ENCODE measurements around the gene CACNA1H. TPM values are rescaled to one million over a fixed set of nuclear protein-coding genes. Genes with fewer than 3 reads are reported as not detected.
"Not testable (repeated sequence)": the region's sequence is repeated elsewhere in the genome, so short reads cannot be mapped to it uniquely, and the experiment has no call there.

The CACNA1H gene
- total RNA-seq, 1 donor from 2014 or later, result 4.2 TPM

DNA sequence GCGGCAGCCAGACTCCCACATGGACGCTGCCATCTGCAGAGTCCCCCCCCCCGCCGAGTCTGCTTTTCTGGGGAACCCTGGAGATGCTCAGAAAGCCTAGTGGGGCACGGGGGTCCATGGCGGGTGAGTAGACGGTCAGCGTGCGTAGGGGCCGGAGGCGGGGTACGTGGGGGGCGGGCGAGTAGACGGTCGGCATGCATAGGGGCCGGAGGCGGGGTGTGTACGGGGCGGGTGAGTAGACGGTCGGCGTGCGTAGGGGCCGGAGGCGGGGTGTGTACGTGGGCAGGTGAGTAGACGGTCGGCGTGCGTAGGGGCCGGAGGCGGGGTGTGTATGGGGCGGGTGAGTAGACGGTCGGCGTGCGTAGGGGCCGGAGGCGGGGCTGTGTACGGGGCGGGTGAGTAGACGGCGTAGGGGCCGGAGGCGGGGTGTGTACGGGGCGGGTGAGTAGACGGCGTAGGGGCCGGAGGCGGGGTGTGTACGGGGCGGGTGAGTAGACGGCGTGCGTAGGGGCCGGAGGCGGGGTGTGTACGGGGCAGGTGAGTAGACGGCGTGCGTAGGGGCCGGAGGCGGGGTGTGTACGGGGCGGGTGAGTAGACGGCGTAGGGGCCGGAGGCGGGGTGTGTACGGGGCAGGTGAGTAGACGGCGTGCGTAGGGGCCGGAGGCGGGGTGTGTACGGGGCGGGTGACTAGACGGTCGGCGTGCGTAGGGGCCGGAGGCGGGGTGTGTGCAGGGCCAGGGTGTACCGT is 32.7 kb downstream of the CACNA1H start:
- DNase-seq (ENCODE audit: low spot score); ATAC-seq: not testable (repeated sequence)

DNA sequence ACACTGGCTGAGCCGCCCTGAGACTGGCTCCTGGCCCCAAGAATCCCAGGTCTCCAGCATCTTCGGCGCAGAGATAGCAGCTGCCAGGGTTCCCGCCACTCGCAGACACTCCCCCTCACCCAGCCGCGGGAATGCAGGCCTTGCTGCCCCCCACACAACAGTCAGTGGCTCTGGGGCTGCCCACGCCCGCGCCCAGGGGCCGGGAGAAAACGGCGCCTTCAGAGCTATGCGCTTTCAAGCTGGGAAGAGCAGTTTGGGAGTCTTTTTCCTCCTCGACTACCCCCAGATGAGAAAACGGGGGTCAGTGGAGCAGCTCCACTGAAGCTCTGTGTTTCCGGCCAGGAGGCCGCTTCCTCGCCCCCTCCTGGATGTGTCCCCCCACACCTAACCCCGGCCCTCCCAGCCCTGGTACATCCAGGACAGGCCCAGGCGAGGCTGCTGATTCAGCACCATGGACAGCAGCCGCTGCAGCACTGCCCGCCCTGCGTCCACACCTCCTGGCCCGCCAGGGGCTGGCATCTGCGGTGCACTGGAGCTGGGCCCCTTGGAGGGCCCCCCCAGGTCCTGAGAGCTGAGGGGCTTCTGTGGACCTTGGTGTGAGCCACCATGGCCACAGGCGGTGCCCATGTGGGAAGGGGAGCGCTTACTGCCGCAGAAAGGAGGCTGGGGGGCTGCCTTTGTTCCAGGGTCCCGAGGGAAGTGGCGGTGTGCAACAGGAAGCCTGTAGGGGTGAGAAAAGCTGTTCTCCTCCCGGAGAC is 35.7 kb downstream of the CACNA1H start:
- DNase-seq (ENCODE audit: low spot score) (no peak), ATAC-seq (peak; percentile 64)

DNA sequence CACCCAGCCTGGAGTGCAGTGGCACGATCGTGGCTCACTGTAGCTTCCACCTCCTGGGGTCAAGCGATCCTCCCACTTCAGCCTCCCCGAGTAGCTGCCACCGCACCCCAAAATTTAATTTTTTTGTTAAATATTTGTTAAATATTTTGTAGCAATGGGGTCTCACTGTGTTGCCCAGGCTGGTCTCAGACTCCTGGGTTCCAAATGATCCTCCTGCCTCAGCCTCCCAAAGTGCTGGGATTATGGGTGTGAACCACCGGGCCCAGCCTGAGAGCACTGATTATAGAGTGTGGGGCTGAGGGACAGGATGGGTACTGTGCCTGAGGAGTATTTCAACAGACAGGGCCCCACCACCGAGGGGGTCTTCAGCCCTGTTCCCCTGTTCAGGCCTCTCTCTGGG is 36.5 kb downstream of the CACNA1H start:
- ATAC-seq, result no peak
- no peak for DNase-seq (ENCODE audit: low spot score)

DNA sequence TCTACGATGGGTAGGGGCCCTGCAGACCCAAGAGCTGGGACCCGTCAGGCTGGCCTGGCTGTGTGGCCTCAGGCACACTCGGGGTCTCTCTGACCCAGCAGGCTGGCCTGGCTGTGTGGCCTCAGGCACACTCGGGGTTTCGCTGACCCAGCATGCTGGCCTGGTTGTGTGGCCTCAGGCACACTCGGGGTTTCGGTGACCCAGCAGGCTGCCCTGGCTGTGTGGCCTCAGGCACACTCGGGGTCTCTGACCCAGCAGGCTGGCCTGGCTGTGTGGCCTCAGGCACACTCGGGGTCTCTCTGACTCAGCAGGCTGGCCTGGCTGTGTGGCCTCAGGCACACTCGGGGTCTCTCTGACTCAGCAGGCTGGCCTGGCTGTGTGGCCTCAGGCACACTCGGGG is 37.9 kb downstream of the CACNA1H start:
- not testable (repeated sequence) for ATAC-seq; DNase-seq (ENCODE audit: low spot score)

DNA sequence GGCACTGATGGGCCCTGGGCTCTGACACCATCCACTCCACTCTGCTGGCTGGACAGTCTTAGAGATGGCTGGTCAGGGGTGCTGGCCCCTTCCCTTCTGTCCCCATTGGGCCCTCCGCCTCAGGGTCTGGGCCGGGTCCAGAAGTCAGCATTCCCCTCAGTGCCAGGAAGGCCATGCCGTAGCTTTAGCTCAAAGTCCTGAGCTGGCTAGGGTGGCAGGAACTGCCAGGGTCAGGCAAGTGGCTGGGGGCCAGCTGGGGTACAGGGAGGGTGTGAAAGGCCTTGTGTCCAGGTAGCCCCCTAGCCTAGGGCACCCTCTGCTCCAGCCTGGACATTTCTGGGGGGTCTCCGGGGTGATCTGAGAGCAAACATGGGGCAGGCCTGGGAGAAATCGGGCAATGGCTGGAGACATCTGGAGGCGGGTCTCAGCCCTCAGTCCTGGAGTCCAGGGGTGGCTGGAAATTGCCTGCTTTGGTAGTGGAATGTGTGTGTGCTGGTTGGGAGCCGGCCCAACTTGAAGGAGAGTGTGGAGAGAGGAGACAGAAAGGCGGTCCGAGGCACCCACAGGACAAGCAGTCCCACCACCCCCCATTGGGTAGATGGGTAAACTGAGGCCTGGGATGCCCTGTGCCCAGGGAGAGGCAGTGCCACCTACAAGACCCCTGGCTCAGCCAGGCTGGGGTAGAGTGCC is 39.6 kb downstream of the CACNA1H start:
- ATAC-seq (peak; percentile 45), DNase-seq (ENCODE audit: low spot score) (no peak)

DNA sequence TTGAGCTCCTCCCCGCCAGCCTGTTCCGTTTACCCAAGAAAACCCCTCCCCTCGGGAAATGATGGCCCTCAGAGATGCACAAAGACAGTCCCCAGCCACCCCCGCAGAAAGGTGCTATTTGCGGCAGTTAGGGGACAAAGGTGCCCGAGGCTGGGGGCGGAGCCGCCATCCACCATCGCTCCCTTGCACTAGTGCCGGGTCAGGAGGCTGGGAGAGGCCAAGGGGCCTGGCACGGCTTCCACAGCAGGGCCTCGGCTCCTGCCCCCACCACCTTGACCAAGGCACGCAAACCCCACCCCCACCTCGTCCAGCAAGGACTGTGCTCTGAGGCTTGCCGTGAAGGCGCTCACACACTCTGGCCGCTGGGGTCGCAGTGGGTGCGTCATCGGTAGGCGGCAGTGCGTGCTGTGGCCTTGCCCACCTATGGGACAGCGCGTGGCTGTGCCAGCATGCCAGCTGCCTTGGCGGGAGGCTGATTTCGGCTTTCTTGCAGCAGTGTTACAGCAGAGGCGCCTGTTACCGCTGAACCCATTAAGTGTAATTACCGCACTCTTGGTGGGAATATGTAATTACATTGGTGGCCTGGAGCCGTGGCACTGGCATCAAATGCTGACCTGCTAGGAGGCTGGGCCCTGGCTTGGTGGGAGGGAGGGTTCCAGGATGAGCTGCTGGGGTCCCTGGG is 40.4 kb downstream of the CACNA1H start:
- DNase-seq (ENCODE audit: low spot score), result peak; percentile 61
- ATAC-seq, result peak; percentile 55

DNA sequence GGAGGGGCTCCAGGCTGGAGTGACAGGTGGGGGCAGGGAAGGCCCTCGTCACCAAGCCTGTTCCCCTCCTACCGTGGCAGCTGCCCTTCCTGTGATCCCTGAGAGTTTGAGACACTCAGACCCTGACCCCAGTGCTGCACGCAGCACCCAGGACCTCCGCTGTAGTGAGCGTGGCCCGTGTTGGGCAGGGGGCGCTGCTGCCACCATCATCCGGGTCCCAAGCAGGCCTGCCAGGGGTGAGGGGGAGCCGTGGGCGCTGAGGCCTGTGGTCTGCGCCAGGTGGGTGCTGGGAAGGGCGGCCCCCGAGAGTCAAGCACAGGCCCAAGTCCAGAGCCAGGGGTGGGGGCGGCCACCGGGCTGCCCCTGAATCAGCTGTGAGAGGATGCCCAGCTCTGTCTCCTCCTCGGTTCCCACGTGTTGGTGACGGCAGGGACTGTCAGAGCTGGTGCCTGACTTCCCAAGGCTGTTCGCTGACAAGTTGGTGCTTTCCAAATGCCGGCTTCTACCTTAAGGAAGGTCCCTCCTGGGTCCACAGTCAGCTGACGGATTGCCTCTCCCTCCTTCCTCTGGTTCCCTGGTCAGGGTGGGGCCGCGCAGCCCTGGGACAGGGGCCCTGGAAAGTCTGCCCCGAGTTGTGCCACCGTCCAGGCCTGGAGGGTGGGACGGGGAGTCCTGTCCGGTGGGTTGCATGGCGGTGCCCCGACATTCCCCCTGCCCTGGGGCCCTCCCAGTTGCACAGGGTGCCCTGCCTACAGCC is 41.1 kb downstream of the CACNA1H start:
- DNase-seq (ENCODE audit: low spot score) (no peak), ATAC-seq (no peak)

DNA sequence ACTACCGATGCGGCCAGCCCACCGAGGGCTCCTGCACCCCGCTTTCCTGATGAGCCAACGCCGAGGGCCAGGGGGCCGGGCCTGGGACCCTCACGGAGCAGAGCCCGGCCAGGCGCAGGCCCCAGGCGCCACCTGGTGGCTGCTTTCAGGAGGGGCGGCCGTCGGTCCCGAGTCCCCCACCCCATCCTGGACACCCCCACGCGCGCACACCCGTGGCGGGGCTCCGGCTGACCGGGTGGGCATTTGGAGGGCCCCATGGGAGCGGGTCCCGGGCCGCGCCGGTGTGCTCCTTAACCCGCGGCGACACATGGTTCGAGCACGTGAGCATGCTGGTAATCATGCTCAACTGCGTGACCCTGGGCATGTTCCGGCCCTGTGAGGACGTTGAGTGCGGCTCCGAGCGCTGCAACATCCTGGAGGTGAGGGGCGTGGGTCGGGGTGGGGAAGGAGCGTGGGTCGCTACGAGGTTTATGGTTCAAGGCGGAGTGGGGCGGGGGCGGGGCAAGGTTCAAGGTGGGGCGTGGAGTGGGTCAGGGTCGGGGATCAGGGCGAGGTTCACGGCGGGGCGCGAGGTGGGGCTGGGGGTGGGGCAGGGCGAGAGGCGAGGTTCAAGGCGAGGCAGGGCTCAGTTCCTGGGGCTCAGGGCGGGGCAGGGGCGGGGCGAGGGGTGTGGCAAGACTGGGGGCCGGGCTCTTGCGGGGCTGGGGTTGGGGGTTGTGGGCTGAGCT is 41.9 kb downstream of the CACNA1H start:
- ATAC-seq (peak; percentile 39), DNase-seq (ENCODE audit: low spot score) (no peak)

DNA sequence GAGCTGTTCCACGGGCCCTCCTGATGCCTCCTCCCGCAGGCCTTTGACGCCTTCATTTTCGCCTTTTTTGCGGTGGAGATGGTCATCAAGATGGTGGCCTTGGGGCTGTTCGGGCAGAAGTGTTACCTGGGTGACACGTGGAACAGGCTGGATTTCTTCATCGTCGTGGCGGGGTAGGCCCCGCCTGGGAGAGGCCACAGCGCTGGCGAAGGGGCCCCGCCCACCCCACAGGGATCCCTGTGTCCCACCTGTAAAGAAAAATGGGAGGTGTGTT is 42.4 kb downstream of the CACNA1H start:
- ATAC-seq (no peak), DNase-seq (ENCODE audit: low spot score) (no peak)

DNA sequence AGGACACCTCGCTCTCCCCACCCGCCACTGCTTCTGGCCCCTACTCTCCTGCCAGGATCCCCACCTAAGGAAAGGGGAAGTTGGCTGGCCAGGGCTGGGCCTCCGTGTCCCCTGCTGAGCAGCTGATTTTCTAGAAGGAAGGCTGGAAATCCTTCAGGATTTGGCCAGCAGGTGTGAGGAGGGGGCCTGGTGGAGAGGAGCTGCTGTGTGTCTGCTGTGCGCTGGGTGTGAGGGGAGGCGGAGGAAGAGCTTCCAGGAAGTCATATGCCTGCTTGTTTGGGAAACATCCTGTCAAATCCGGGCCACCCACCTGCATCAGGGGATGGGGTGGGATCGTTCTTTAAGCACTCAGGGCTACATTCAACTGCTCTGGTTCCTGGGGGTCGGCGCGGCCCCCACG is 43.6 kb downstream of the CACNA1H start:
- no peak for DNase-seq (ENCODE audit: low spot score)

DNA sequence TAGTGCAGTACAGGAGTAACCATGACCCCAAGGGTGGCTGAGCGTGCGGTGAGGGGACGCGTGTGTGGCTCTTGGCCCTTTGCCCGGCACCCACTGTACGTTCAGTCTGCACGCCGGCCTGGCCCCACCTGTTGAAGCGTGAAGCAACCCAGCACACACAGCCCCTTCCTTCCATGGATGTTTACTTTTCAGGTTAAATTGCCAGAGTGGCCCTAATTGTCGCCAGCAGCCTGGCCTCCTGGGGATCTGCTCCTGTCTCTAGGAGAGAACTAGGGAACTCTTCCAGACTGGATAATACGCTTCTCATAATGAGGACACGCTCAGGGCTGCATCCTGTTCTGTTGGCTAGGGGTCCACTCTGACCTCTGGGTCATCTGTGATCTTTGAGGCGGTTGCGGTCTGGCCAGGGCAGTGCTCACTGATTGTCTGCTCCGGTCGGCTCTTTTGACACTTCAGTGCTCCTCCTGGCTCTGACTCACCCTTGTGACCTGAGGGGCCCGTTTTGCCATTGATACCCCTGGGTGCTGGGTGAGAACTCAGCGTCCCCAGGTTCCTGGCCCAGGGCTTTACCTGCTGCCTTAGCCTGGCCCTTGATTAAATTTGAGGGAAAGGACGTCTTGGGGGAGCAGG is 44.4 kb downstream of the CACNA1H start:
- ATAC-seq, result no peak
- no peak for DNase-seq (ENCODE audit: low spot score)

More for the DNA sequence above, 43.6 kb downstream of the CACNA1H start:
- ATAC-seq, result no peak

DNA sequence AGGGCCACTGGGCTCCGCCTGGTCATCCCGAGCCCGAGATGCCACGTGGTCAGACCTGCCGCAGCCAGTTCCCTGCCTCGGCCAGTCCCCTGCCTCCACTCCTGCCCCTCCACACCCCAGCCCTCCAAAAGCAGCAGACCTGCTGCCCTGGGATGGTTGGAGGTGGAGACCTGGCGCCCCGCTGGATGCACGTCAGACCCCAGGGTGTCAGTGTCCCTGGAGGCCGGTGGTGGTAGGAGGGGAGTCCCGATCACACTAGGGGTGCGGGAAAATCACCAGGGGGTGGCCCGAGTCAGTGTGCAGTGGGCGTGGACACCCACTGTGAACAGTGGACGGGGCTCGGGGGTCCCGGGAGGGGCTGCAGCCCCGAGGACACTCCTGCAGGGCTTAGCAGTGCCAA is 45.3 kb downstream of the CACNA1H start:
- ATAC-seq (no peak), DNase-seq (ENCODE audit: low spot score) (no peak)

DNA sequence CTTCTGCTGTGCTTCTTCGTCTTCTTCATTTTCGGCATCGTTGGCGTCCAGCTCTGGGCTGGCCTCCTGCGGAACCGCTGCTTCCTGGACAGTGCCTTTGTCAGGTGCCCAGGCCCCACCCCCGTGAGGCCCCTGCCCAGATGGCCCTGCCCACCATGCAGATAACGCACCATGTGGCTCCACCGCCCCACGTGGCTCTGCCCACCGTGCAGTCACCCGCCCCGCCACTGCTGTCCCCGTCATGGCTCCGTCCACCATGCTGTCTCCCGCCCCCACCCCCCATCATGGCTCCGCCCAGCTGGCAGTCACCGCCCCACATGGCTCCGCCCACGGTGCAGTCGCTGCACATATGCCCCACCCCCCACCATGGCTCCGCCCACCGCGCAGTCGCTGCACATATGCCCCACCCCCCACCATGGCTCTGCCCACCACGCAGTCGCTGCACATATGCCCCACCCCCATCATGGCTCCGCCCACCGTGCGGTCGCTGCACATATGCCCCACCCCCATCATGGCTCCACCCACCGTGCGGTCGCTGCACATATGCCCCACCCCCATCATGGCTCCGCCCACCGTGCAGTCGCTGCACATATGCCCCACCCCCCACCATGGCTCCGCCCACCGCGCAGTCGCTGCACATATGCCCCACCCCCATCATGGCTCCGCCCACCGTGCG is 45.9 kb downstream of the CACNA1H start:
- DNase-seq (ENCODE audit: low spot score); ATAC-seq: not testable (repeated sequence)

DNA sequence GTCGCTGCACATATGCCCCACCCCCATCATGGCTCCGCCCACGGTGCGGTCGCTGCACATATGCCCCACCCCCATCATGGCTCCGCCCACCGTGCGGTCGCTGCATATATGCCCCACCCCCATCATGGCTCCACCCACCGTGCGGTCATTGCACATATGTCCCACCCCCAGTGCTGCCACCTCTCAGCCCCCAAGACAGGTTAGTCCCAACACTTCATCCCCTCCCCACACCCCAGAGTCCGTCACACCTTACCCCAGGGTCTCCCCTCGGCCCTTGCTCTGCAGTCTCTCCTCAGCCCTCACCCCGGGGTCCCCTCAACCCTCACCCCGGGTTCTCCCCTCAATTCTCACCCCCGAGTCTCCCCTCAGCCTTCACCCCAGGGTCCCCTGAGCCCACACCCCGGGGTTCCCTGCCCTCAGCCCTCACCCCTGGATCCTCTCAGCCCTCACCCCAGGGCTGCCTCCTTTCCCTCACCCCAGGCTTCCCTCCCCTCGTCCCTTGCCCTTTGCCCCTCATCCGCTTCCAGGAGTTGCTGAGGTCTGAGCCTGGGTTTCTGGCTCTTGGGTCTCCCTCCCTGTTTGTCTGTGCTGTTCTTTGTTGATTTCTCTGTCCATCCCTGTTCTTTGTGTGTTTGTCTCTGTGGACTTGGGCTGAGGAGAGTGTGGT is 46.6 kb downstream of the CACNA1H start:
- peak; percentile 57 for ATAC-seq
- DNase-seq (ENCODE audit: low spot score), result no peak

DNA sequence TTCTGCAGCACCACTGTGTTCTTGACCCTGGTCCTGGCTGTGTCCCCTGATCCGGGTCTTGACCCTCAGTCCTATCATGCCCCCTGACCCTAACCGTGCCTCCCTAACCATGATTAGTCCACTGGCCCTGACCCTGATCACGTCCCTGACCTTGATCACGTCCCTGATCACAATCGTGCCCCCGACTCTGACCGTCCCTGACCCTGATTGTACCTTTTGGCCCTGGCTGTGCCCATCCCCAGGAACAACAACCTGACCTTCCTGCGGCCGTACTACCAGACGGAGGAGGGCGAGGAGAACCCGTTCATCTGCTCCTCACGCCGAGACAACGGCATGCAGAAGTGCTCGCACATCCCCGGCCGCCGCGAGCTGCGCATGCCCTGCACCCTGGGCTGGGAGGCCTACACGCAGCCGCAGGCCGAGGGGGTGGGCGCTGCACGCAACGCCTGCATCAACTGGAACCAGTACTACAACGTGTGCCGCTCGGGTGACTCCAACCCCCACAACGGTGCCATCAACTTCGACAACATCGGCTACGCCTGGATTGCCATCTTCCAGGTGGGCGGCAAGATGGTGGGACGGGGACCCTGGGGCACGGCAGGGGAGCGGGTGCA is 47.2 kb downstream of the CACNA1H start:
- ATAC-seq, result no peak
- DNase-seq (ENCODE audit: low spot score), result no peak

DNA sequence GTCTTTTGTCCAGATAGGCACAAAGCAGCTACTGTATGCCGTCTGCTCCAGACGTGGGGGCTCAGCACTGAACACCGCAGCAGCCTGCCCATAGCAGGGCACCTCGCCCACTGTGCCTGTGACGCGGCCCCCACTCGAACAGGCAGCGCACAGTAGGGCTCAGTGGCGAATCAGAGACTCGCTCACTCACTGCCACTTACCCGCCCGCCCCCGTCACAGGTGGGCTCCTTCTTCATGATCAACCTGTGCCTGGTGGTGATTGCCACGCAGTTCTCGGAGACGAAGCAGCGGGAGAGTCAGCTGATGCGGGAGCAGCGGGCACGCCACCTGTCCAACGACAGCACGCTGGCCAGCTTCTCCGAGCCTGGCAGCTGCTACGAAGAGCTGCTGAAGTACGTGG is 48.5 kb downstream of the CACNA1H start:
- ATAC-seq (no peak), DNase-seq (ENCODE audit: low spot score) (no peak)

DNA sequence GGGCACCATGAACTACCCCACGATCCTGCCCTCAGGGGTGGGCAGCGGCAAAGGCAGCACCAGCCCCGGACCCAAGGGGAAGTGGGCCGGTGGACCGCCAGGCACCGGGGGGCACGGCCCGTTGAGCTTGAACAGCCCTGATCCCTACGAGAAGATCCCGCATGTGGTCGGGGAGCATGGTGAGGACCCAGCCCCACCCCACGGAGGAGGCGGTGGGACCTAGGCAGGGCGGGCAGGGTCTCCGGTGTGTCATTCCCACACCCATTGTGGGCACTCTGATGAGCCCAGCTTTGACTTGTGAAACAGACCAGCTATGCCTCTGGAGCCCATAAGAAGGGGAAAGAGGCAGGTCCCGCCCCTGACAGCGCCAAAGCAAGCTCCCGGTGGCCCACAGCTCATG is 49.4 kb downstream of the CACNA1H start:
- DNase-seq (ENCODE audit: low spot score) (no peak), ATAC-seq (no peak)

DNA sequence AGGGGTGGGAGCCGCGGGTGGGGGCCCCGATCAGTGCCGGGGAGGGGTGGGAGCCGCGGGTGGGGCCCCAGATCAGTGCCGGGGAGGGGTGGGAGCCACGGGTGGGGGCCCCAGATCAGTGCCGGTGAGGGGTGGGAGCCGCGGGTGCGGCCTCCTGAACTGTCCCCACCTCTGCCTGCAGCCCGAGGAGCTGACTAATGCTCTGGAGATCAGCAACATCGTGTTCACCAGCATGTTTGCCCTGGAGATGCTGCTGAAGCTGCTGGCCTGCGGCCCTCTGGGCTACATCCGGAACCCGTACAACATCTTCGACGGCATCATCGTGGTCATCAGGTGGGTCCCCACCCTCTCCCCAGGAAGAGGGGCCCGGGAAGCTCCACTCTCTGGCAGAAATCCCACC is 52.0 kb downstream of the CACNA1H start:
- ATAC-seq, result no peak
- no peak for DNase-seq (ENCODE audit: low spot score)
